Stromal cell of bone marrow (primary cell): Measurements from ENCODE around the gene MYO19.
"Not testable (repeated sequence)": the region's sequence is repeated elsewhere in the genome, so short reads cannot be mapped to it uniquely, and the experiment has no call there.

Experiments used
- DNase-seq: peaks from one replicate; pipeline ENCODE4 v3.0.0-alpha.2; 2012; ENCODE audit warnings: low read depth

MYO19 gene

GRCh38 chr17:36501963-36502362 is 32.7 kb downstream of the MYO19 start:
- no peak for DNase-seq

GRCh38 chr17:36501351-36501750 is 33.3 kb downstream of the MYO19 start:
- DNase-seq, result no peak

- no peak for DNase-seq
These were observed 33.9 kb downstream of the MYO19 start for GRCh38 chr17:36500745-36501225.

- DNase-seq, result no peak
These were observed 35.9 kb downstream of the MYO19 start for GRCh38 chr17:36498560-36499300.

GRCh38 chr17:36498155-36498554 is 36.5 kb downstream of the MYO19 start:
- no peak for DNase-seq

- DNase-seq, result no peak
These were observed 38.5 kb downstream of the MYO19 start for GRCh38 chr17:36496018-36496789.

GRCh38 chr17:36495076-36495578 is 39.5 kb downstream of the MYO19 start:
- DNase-seq, result no peak

- DNase-seq, result no peak
These were observed 40.0 kb downstream of the MYO19 start for GRCh38 chr17:36494674-36495073.

- DNase-seq, result no peak
These were observed 40.7 kb downstream of the MYO19 start for GRCh38 chr17:36493956-36494355.

GRCh38 chr17:36486204-36487194 is 48.2 kb downstream of the MYO19 start, which contains the start of gene ZNHIT3:
TSS of gene ZNHIT3 (plus strand) at chr17:36486681. CDS start at chr17:36486700, 19 bp downstream.
- DNase-seq, result peak; percentile 91

- no peak for DNase-seq
These were observed 48.9 kb downstream of the MYO19 start for GRCh38 chr17:36485805-36486203.

GRCh38 chr17:36485027-36485426 is 49.6 kb downstream of the MYO19 start:
- no peak for DNase-seq

- not testable (repeated sequence) for DNase-seq
These were observed 50.6 kb downstream of the MYO19 start for GRCh38 chr17:36484021-36484420.

GRCh38 chr17:36482611-36483504 is 51.8 kb downstream of the MYO19 start:
- peak; percentile 40 for DNase-seq

- DNase-seq, result no peak
These were observed 52.8 kb downstream of the MYO19 start for GRCh38 chr17:36481829-36482228.

- DNase-seq, result no peak
These were observed 59.2 kb downstream of the MYO19 start for GRCh38 chr17:36475346-36475970.

- no peak for DNase-seq
These were observed 60.1 kb downstream of the MYO19 start for GRCh38 chr17:36474571-36474970.

- DNase-seq, result no peak
These were observed 64.2 kb downstream of the MYO19 start for GRCh38 chr17:36470499-36470898.

GRCh38 chr17:36469733-36470132 is 64.9 kb downstream of the MYO19 start:
- no peak for DNase-seq
